HG02938 (cell line): ENCODE data around the gene RIT2.

Experiments
- ATAC-seq: cut with Tn5 transposase; IDR thresholded peaks from one replicate; pipeline ENCODE4 v1.9.1; 2021; ENCODE audit warnings: mild to moderate bottlenecking, moderate library complexity; ENCODE audit not compliant: unreplicated experiment

The RIT2 gene

GRCh38 chr18:43115076-43115921, at the start of gene RIT2:
RIT2 (minus strand) TSS chr18:43115685.
- ATAC-seq: no peak

DNA sequence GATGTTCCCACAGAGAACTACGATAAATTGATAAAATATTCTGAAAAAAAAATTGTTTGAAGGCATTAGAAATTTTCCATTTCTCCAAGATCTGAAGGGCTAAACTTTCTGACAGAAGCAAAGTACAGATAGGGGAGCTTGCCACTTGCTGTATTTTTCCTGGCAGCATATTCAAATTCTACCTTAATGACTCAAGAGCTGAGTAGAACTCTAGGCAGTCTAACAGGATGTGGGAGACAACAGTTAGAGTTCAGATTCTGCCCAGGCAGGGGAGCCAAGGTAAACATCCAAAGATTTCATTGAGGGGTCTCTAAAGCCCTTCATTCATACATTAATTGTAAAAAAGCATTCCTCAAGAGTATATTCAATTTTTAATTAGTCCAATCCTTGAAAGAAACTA, 46.0 kb upstream of the RIT2 start:
- no peak for ATAC-seq

DNA sequence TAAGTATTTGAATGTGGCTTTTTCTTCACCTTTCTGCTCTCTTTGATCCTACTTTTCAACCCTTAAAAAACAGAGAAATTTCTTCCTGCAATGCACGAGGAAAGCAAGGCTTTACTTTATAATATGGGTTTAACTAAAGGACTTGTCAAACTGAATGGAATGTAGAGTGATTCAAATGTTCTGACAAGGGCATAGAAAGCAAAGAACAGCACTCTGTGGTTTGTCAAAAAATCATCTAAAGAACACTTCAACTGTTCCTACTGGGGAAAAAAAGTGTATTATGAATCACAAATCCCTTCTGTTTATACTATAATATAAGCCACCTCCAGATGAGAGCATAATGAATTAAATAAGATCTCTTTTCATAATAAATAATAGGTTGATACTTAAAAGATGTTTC, 45.0 kb upstream of the RIT2 start:
- no peak for ATAC-seq

GRCh38 chr18:43159926-43160325, 44.4 kb upstream of the RIT2 start:
- no peak for ATAC-seq

DNA sequence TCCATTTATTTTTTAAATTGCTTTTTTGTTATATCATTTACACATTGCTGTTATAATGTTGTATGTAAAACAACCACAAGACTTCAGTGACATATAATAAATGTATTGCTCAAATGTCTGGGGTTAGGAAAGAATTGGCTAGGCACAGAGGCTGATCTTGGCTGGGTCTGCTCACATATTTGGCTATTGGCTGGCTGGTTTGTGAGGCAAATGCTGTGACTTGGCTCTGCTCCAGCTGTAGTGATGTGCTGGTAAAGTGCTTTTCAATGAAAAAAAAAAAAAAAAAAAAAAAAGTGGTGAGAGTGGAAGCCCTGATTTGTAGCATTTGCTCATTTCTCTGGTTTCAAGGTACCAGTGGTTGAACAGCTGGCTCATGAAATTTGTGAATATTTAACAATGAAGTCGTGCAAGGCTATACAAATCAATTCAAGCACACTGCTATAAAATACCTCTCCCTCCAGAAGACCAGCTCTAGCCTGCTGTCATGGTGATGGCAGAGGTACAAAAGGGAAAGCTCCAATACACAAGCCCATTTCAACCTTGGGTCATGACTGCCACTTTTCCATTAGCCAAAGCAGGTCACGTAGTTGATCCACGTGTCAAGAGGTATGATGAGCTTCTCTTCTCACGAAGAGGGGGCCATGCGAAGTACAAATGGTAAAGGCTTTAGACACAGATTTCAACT, 43.7 kb upstream of the RIT2 start:
- ATAC-seq: no peak

- no peak for ATAC-seq
Observed at GRCh38 chr18:43158381-43158780, 42.9 kb upstream of the RIT2 start.

DNA sequence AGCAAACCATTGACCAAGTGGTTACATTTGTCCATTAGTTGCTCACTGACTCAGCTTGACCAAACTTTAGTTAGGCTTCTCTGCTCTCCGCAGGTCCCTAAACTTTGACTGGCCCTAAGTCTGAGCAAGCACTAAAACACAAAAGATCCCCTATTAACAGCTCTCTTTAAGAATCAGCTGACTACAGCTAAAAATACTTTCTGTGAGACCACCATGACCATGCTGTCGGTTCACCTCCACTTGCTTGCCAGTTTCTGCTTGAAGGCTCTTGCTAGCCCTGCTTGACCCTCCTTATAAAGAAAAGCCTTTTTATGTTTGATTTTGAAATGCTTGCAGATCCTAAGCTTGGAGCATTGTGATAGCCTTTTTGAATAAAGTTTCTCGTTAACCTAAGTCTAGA, 40.4 kb upstream of the RIT2 start:
- ATAC-seq: no peak

GRCh38 chr18:43148231-43148630, 32.7 kb upstream of the RIT2 start:
- no peak for ATAC-seq

GRCh38 chr18:43141208-43141607, 25.7 kb upstream of the RIT2 start:
- ATAC-seq: no peak

- ATAC-seq: no peak
Observed at GRCh38 chr18:43139288-43139946, 23.9 kb upstream of the RIT2 start.

- no peak for ATAC-seq
Observed at GRCh38 chr18:43134876-43135275, 19.4 kb upstream of the RIT2 start.

- ATAC-seq: no peak
Observed at GRCh38 chr18:43130716-43131260, 15.3 kb upstream of the RIT2 start.

DNA sequence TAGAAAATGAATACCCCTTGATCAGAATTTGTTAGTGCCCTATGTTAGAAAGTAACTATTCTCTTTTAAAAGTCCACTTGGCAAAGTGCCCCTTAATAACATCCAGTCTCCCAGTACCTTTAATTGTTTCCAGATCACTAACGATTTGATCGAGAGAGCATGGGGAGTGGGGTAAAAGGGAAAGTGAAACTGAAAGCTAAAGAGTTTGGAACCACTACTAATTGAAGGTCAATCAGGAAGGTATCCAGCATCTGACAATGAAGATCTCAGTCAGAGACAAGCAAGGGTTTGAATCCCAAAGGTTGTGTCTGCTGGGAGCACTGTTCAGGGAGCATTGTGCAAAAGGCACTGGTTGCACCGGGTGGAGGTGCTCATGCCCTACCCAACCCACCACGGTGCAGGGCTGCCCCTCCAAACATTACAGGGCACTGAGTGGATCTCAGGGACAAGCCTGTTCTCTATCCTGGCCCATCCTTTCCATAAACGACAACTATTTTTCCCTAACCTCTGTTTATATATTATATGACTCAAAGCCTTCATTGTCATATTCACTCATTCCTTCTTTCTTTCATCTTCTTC, 14.6 kb upstream of the RIT2 start:
- ATAC-seq: no peak

DNA sequence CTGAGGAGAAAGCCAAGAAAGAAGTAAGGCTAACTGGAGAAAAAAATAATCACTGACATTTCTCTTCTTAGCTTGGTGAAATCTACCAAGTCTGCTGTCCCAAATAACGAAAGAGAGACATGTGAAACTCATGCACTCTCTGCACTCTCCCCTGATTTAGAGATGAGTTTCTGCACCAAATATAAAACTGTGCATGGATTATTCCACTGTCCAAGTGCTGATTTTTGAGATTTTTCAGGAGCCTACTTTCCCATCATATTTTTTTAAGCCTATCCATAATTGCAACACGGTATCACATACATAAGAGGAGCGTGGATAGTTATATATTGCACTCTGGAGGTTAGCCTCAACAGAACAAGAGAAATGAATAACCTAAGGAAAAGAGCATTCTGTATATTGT, 10.0 kb upstream of the RIT2 start:
- ATAC-seq: no peak

DNA sequence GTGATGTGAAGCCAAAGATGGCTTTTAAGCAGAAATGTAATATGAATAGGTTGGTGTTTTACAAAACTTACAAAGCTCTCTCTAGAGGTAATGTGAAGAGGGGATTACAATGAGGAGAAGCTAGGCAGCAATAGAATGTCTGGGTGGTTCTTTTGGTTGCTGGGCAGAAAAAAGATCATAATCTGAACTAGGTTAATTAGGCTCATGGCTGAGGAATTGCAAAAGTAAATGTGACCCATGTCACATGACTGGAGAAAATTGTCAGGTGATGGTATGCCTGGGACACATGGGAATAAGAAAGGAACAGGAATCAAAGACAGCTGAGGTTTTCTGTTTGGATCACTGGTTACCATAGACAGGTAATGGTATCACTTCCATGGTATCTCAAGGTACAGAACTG, 7.5 kb upstream of the RIT2 start:
- ATAC-seq: no peak

- ATAC-seq: no peak
Observed at GRCh38 chr18:43116699-43117294, 1.3 kb upstream of the RIT2 start.

DNA sequence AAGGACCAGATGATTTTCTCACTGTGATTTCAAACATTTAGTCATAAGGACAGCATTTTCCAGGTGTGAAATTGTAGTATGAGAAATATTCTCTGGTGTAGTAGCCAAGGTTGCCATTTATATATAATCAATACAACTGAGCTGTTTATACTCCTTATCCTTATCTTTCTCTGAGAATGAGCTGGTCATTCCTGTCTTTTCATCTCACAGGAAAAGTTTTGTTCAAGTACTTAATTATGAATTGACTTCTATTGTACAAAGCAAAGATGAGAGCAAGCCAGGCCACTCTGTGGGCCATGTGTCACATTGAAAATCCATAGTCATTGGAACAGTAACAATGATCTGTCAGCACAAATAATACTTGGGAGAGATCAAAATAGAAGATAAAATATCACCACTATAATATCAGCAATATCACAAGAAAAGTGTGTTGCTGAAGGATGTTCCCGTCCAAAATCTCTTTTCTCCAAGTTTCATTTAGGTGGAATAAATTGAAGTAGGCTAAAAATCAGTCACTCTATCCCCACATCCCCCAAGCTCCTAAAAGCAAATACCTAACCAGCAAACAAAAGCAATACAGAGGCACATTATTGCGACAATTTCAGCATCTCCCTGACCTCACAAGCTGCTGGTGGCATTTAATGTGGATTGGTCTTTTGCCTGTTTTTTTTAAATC, 2.1 kb downstream of the RIT2 start:
- no peak for ATAC-seq

GRCh38 chr18:43108882-43109281, 6.6 kb downstream of the RIT2 start:
- ATAC-seq: no peak

GRCh38 chr18:43108469-43108868, 7.0 kb downstream of the RIT2 start:
- no peak for ATAC-seq

GRCh38 chr18:43093646-43094045, 21.8 kb downstream of the RIT2 start:
- ATAC-seq: no peak
